Mononuclear cell (primary cell): ENCODE measurements around the gene ACSF2. TPM values are rescaled to one million over a fixed set of nuclear protein-coding genes. Genes with fewer than 3 reads are reported as not detected.

Source experiments
- H3K27me3 ChIP-seq: 2 replicates; pipeline ENCODE4 v1.6.0; 2011; ENCODE audit warnings: low read length, control low read depth; ENCODE audit not compliant: insufficient read depth
- H3K4me1 ChIP-seq: 2 replicates; pipeline ENCODE4 v1.5.1; 2011; ENCODE audit warnings: mild to moderate bottlenecking, low read length, control low read depth; ENCODE audit not compliant: insufficient read depth
- H3K4me3 ChIP-seq: 2 replicates; pipeline ENCODE4 v1.5.1; 2011; ENCODE audit warnings: mild to moderate bottlenecking, low read length, moderate library complexity
- H3K9me3 ChIP-seq: 2 replicates; pipeline ENCODE4 v1.5.1; 2011; ENCODE audit warnings: low read depth, mild to moderate bottlenecking, control low read depth, low read length
- total RNA-seq: library from RNA; depleted of rRNA; stranded (reverse); fragments of >200 nt; gene quantifications from one replicate; pipeline ENCODE4 v1.2.3, GENCODE V29; 2012

ACSF2 gene
- total RNA-seq, 1 donor, result 5.6 TPM

DNA sequence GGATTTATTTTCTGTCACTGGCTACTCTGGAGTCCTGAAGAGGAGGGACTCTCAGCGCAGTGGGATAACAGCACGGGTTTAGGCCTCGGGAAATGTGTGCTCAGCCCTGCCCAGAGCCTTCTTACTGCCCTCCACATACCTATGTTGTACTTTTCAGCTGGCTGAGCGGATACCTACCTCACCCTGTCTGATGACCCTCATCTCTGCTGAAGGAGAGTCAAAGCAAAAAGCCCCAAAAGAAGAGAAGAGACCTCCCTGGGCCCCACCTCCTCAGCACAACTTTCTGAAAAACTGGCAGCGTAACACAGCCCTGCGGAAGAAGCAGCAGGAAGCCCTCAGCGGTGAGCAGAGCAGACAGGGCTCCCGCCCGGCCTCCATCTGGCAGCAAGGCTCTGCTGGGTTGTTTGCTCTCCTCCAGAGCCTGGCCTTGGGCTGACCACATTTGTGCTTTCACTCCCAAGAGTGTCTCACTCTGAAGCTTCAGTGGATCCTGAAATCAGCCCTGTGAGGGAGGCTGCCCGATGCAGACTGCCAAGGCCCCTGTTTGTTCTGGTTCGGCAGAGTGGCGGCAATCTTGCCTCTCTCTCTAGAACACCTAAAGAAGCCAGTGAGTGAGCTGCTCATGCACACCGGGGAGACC lies 92.5 kb downstream of the ACSF2 start:
- no peaks in the 10 kb centered on the region for H3K27me3 ChIP-seq
- H3K4me3 ChIP-seq, result no peak overlapping the region
- H3K4me1 ChIP-seq, result no peaks in the 10 kb centered on the region
- no peaks in the 10 kb centered on the region for H3K9me3 ChIP-seq

DNA sequence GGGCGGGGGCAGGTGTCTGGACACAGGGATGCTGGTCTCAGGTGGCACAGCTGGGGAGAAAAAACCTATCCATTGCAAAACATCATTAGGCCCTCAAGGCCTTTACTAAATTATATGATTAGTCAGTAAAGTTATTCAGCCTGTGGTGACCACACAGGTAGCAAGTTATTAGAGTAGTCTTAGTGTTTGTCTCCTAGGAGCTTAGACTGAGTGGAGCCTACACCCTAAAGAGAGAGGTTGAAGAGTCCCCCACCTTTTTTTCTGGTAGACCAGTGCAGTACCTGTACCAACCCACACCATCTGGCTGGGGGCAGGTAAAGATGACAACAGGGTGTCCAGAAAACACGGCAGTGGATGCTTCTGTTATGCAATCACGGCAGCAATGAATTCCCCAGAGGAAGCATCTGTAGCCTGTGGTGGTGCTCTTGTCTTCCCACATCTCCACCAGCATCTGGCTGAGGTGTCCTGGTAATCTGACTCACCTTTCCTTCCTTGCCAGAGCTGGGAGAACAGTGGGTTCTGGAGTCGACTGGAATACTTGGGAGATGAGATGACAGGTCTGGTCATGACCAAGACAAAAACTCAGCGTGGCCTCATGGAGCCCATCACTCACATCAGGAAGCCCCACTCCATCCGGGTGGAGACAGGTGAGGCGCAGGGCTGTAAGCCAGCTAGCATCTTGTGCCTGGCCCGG lies 93.3 kb downstream of the ACSF2 start:
- H3K27me3 ChIP-seq, result no peaks in the 10 kb centered on the region
- no peak overlapping the region for H3K4me3 ChIP-seq
- no peaks in the 10 kb centered on the region for H3K4me1 ChIP-seq
- no peaks in the 10 kb centered on the region for H3K9me3 ChIP-seq

- no peaks in the 10 kb centered on the region for H3K9me3 ChIP-seq
- no peak overlapping the region for H3K4me3 ChIP-seq
- H3K4me1 ChIP-seq, result no peaks in the 10 kb centered on the region
- H3K27me3 ChIP-seq, result no peaks in the 10 kb centered on the region
These were observed 94.5 kb downstream of the ACSF2 start for GRCh38 chr17:50520483-50520882.

GRCh38 chr17:50521514-50521913 lies 95.5 kb downstream of the ACSF2 start:
- H3K9me3 ChIP-seq, result no peaks in the 10 kb centered on the region
- H3K27me3 ChIP-seq, result no peaks in the 10 kb centered on the region
- H3K4me3 ChIP-seq, result no peak overlapping the region
- no peaks in the 10 kb centered on the region for H3K4me1 ChIP-seq

DNA sequence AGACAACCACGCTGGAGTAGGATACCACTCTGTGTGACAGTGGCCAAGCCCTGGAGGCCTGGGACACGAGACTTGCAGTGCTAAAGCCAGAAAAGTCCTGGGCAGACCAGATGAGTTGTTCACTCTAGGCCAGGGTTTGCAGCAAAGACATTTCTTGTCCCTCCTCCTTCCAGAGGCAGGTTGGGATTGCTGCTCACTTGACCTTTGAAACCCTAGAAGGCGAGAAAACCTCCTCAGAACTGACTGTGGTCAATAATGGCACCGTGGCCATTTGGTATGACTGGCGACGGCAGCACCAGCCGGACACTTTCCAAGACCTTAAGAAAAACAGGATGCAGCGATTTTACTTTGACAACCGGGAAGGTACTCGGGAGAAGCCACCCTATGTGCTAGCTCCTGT lies 96.7 kb downstream of the ACSF2 start:
- Histone ChIP-seq H3K4me3 (no peak overlapping the region), H3K9me3 (no peaks in the 10 kb centered on the region), H3K4me1 (no peaks in the 10 kb centered on the region), H3K27me3 (no peaks in the 10 kb centered on the region)

- Histone ChIP-seq H3K4me1 (no peaks in the 10 kb centered on the region), H3K9me3 (no peaks in the 10 kb centered on the region), H3K4me3 (no peak overlapping the region), H3K27me3 (no peaks in the 10 kb centered on the region)
These were observed 97.2 kb downstream of the ACSF2 start for GRCh38 chr17:50523208-50523607.

Other genes with a start within 250 kb of the ACSF2 start
- gene COL1A1, start 224.6 kb upstream of the ACSF2 start, total RNA-seq, result 2.9 TPM
- not detected for gene TMEM92, start 151.8 kb upstream of the ACSF2 start, total RNA-seq
- gene XYLT2, start 80.1 kb upstream of the ACSF2 start, total RNA-seq, result 6.8 TPM
- gene MRPL27, start 53.0 kb upstream of the ACSF2 start, total RNA-seq, result 17.1 TPM
- gene EME1, start 53.0 kb upstream of the ACSF2 start, total RNA-seq, result 0.52 TPM
- 59.2 TPM for gene LRRC59, start 28.7 kb upstream of the ACSF2 start, total RNA-seq
- gene CHAD, start 42.7 kb downstream of the ACSF2 start, total RNA-seq, result not detected
- 19.5 TPM for gene RSAD1, start 52.6 kb downstream of the ACSF2 start, total RNA-seq
- gene MYCBPAP, start 82.2 kb downstream of the ACSF2 start, total RNA-seq, result 0.73 TPM
- not detected for gene EPN3, start 106.5 kb downstream of the ACSF2 start, total RNA-seq
- gene SPATA20, start 121.0 kb downstream of the ACSF2 start, total RNA-seq, result 18.9 TPM
- under 0.01 TPM for gene CACNA1G, start 134.5 kb downstream of the ACSF2 start, total RNA-seq
- gene ABCC3, start 208.7 kb downstream of the ACSF2 start, total RNA-seq, result 18.1 TPM